NCI-H2227 treated with DMSO at 0.1 percent for 48 hours (cell line): ENCODE results near the gene ZBED1.
"Not testable (repeated sequence)": the region's sequence is repeated elsewhere in the genome, so short reads cannot be mapped to it uniquely, and the experiment has no call there.

Experiments
- DNase-seq: peaks from one replicate; lab custom pipeline; 2025; lab: John Stamatoyannopoulos, UW

Gene ZBED1

GRCh38 chrX:2474280-2474962 is 26.4 kb downstream of the ZBED1 start:
- no peak for DNase-seq

- DNase-seq: not testable (repeated sequence)
Measured at GRCh38 chrX:2473064-2473463, 27.7 kb downstream of the ZBED1 start.

- DNase-seq: no peak
Measured at GRCh38 chrX:2471641-2472040, 29.1 kb downstream of the ZBED1 start.

GRCh38 chrX:2471126-2471525 is 29.6 kb downstream of the ZBED1 start:
- DNase-seq: not testable (repeated sequence)

GRCh38 chrX:2469852-2470251 is 30.9 kb downstream of the ZBED1 start:
- DNase-seq: not testable (repeated sequence)

GRCh38 chrX:2469196-2469685 is 31.5 kb downstream of the ZBED1 start:
- no peak for DNase-seq

- no peak for DNase-seq
Measured at GRCh38 chrX:2468261-2469195, 32.2 kb downstream of the ZBED1 start.

GRCh38 chrX:2466876-2467656 is 33.7 kb downstream of the ZBED1 start:
- DNase-seq: no peak

- DNase-seq: no peak
Measured at GRCh38 chrX:2464677-2465166, 36.1 kb downstream of the ZBED1 start.

- DNase-seq: no peak
Measured at GRCh38 chrX:2463973-2464676, 36.7 kb downstream of the ZBED1 start.

- not testable (repeated sequence) for DNase-seq
Measured at GRCh38 chrX:2463481-2463880, 37.3 kb downstream of the ZBED1 start.

- DNase-seq: no peak
Measured at GRCh38 chrX:2462780-2463179, 38.0 kb downstream of the ZBED1 start.

GRCh38 chrX:2462074-2462473 is 38.7 kb downstream of the ZBED1 start:
- no peak for DNase-seq

GRCh38 chrX:2461711-2462016 is 39.1 kb downstream of the ZBED1 start:
- no peak for DNase-seq

- not testable (repeated sequence) for DNase-seq
Measured at GRCh38 chrX:2460821-2461710, 39.7 kb downstream of the ZBED1 start.

GRCh38 chrX:2460048-2460447 is 40.7 kb downstream of the ZBED1 start:
- not testable (repeated sequence) for DNase-seq

- no peak for DNase-seq
Measured at GRCh38 chrX:2458309-2458708, 42.5 kb downstream of the ZBED1 start.

- DNase-seq: no peak
Measured at GRCh38 chrX:2457289-2458133, 43.3 kb downstream of the ZBED1 start.

- not testable (repeated sequence) for DNase-seq
Measured at GRCh38 chrX:2456091-2456490, 44.7 kb downstream of the ZBED1 start.

GRCh38 chrX:2454620-2455019 is 46.2 kb downstream of the ZBED1 start:
- not testable (repeated sequence) for DNase-seq
